Neural progenitor cell (in vitro differentiated cells): ENCODE results near the gene PCSK4.

ENCODE experiments used
- CTCF ChIP-seq: fragments of 200-600 bp; sonication (generic); IDR thresholded peaks from 2 replicates; pipeline ENCODE4 v1.5.1; 2017; ENCODE audit warnings: antibody characterized with exemption, mild to moderate bottlenecking
- EZH2phosphoT487 ChIP-seq: fragments of 200-600 bp; sonication (generic); IDR thresholded peaks from 2 replicates; pipeline ENCODE4 v1.6.1; 2017; ENCODE audit warnings: antibody characterized with exemption

GRCh38 chr19:1471515-1472160 is 18.5 kb downstream of the PCSK4 start:
- TF ChIP-seq EZH2phosphoT487 (no peak), CTCF (peak; percentile 41)
